DLD1 (cell line): Measurements from ENCODE around the gene FBP1.

Source experiments
- in situ Hi-C: cut with HindIII; loops from 2 replicates; pipeline ENCODE4 v1.10.0; 2017; ENCODE audit warnings: low sequenced_read_pairs

Gene FBP1

GRCh38 chr9:94657021-94657725 lies 17.9 kb upstream of the FBP1 start:
- in situ Hi-C loops: no loop called here

GRCh38 chr9:94656200-94656599 lies 16.9 kb upstream of the FBP1 start:
- in situ Hi-C loops: no loop called here

GRCh38 chr9:94655739-94656138 lies 16.4 kb upstream of the FBP1 start:
- in situ Hi-C loops: no loop called here

- in situ Hi-C loops: no loop called here
Observed at GRCh38 chr9:94654165-94654894, 15.0 kb upstream of the FBP1 start.

GRCh38 chr9:94650949-94651348 lies 11.6 kb upstream of the FBP1 start:
- in situ Hi-C loops: no loop called here

- in situ Hi-C loops: no loop called here
Observed at GRCh38 chr9:94649100-94649819, 9.9 kb upstream of the FBP1 start.

- in situ Hi-C loops: no loop called here
Observed at GRCh38 chr9:94648185-94648584, 8.9 kb upstream of the FBP1 start.

GRCh38 chr9:94645901-94646300 lies 6.6 kb upstream of the FBP1 start:
- in situ Hi-C loops: no loop called here

GRCh38 chr9:94644543-94644942 lies 5.2 kb upstream of the FBP1 start:
- in situ Hi-C loops: no loop called here

GRCh38 chr9:94643741-94644140 lies 4.4 kb upstream of the FBP1 start:
- in situ Hi-C loops: no loop called here

GRCh38 chr9:94643176-94643575 lies 3.9 kb upstream of the FBP1 start:
- in situ Hi-C loops: no loop called here

- in situ Hi-C loops: no loop called here
Observed at GRCh38 chr9:94642501-94642900, 3.2 kb upstream of the FBP1 start.

GRCh38 chr9:94639999-94640376 lies 670 bp upstream of the FBP1 start:
- in situ Hi-C loops: no loop called here

- in situ Hi-C loops: no loop called here
Observed at GRCh38 chr9:94638335-94639060, 820 bp downstream of the FBP1 start.

- in situ Hi-C loops: no loop called here
Observed at GRCh38 chr9:94632737-94633136, 6.6 kb downstream of the FBP1 start.

- in situ Hi-C loops: no loop called here
Observed at GRCh38 chr9:94631599-94631998, 7.7 kb downstream of the FBP1 start.

- in situ Hi-C loops: no loop called here
Observed at GRCh38 chr9:94630833-94631232, 8.5 kb downstream of the FBP1 start.

- in situ Hi-C loops: no loop called here
Observed at GRCh38 chr9:94630281-94630680, 9.0 kb downstream of the FBP1 start.

GRCh38 chr9:94627287-94627686 lies 12.0 kb downstream of the FBP1 start:
- in situ Hi-C loops: no loop called here

GRCh38 chr9:94625835-94626234 lies 13.5 kb downstream of the FBP1 start:
- in situ Hi-C loops: no loop called here

- in situ Hi-C loops: no loop called here
Observed at GRCh38 chr9:94624629-94625028, 14.7 kb downstream of the FBP1 start.
